ENCODE data around the gene PRKCH.
A peak's percentile ranks its signal among the peaks of the same experiment; 100 is the strongest.

Gene PRKCH

DNA sequence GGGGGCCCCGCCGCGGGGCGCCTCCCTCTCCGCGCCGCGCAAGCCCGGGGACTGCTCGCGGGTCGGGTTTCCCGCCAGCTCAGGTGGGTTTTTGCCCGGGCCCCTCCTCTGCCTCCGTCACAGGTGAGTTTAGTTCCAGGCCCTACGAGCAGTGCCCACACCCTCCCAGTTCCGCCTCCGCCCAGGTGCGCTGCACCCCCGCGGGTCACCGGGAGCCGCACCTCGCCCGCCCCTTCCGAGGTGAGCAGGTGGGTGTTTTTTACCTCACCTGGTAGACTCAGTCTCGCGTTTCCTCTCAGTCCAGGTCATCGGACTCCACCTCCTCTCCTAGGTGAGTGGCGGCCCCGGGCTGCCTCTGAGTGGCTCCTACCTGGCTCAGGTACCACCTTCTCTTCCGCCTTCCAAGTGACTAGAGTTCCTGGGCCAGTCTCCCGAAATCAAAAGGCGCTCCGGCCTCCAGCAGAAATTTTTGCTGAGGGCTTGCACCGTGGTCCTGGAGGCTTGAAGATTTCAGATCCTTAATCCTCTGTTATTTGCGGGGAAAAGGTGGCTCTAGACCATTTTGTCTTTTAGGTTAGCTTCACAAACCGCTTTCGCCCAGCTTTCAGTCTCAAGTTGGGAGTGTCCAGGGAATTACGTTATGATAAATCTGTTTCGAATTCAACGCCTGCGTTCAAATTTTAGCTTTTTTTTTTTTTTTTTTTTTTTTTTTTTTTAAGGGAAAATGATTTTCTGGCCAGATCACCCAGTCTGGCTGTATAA lies 40.0 kb upstream of the PRKCH start, which contains the start of gene TMEM30B:
Gene TMEM30B (minus strand): TSS at position 153 of the 762 bp plus-strand sequence. CDS start 191 bp downstream, outside the sequence.
- peak within 1 kb of the TSS; percentile 49 for H3K4me3 ChIP-seq (ENCODE audit: low read depth, low read length)
- TF ChIP-seq, protein P1, sequence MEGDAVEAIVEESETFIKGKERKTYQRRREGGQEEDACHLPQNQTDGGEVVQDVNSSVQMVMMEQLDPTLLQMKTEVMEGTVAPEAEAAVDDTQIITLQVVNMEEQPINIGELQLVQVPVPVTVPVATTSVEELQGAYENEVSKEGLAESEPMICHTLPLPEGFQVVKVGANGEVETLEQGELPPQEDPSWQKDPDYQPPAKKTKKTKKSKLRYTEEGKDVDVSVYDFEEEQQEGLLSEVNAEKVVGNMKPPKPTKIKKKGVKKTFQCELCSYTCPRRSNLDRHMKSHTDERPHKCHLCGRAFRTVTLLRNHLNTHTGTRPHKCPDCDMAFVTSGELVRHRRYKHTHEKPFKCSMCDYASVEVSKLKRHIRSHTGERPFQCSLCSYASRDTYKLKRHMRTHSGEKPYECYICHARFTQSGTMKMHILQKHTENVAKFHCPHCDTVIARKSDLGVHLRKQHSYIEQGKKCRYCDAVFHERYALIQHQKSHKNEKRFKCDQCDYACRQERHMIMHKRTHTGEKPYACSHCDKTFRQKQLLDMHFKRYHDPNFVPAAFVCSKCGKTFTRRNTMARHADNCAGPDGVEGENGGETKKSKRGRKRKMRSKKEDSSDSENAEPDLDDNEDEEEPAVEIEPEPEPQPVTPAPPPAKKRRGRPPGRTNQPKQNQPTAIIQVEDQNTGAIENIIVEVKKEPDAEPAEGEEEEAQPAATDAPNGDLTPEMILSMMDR (IDR thresholded peaks at IDR 0.05; ENCODE audit: low read depth, low read length, missing control alignments): no peak
- DNase-seq (ENCODE audit: low read depth): no peak

GRCh38 chr14:61281948-61282275 lies 39.5 kb upstream of the PRKCH start:
- no peak overlapping the region for H3K4me3 ChIP-seq (ENCODE audit: low read depth, low read length)
- DNase-seq (ENCODE audit: low read depth): no peak

GRCh38 chr14:61282746-61283145 lies 38.6 kb upstream of the PRKCH start:
- no peak overlapping the region for H3K4me3 ChIP-seq (ENCODE audit: low read depth, low read length)
- TF ChIP-seq, protein P1 (IDR thresholded peaks at IDR 0.05; ENCODE audit: low read depth, low read length, missing control alignments): no peak
- no peak for DNase-seq (ENCODE audit: low read depth)

More at GRCh38 chr14:61281948-61282275, 39.5 kb upstream of the PRKCH start:
- TF ChIP-seq, protein P1 (IDR thresholded peaks at IDR 0.05; ENCODE audit: low read depth, low read length, missing control alignments): no peak

- no peak for DNase-seq (ENCODE audit: low read depth)
- TF ChIP-seq, protein P1 (IDR thresholded peaks at IDR 0.05; ENCODE audit: low read depth, low read length, missing control alignments): no peak
- no peak overlapping the region for H3K4me3 ChIP-seq (ENCODE audit: low read depth, low read length)
These were observed 37.4 kb upstream of the PRKCH start for GRCh38 chr14:61284001-61284400.

DNA sequence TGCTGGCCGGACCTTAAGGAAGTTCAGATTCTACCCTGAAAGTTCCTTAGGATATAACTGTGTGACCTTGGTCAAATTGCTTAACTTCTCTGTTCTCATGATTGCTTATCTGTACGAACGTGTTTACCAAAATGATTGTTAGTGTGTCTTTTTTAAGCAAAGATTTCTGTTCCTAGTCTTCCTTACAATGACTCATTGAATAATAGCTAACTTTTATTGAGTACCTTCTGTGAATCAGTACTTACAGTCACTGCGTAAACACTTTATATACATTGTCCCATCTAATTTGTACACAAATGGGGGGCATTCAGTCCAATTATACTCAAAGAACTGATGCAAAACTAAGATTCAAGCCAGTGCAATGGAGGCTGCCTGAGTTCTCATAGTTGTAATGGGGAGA lies 36.0 kb upstream of the PRKCH start:
- DNase-seq (ENCODE audit: low read depth): no peak
- H3K4me3 ChIP-seq (ENCODE audit: low read depth, low read length): no peak overlapping the region
- TF ChIP-seq, protein P1 (IDR thresholded peaks at IDR 0.05; ENCODE audit: low read depth, low read length, missing control alignments): no peak

GRCh38 chr14:61287196-61287595 lies 34.2 kb upstream of the PRKCH start:
- H3K4me3 ChIP-seq (ENCODE audit: low read depth, low read length): no peak overlapping the region
- TF ChIP-seq, protein P1 (IDR thresholded peaks at IDR 0.05; ENCODE audit: low read depth, low read length, missing control alignments): no peak
- no peak for DNase-seq (ENCODE audit: low read depth)

- TF ChIP-seq, protein P1 (IDR thresholded peaks at IDR 0.05; ENCODE audit: low read depth, low read length, missing control alignments): no peak
- DNase-seq (ENCODE audit: low read depth): no peak
These were observed 33.2 kb upstream of the PRKCH start for GRCh38 chr14:61288228-61288627.

More at GRCh38 chr14:61288228-61288627, 33.2 kb upstream of the PRKCH start:
- no peak overlapping the region for H3K4me3 ChIP-seq (ENCODE audit: low read depth, low read length)
